Common myeloid progenitor, CD34-positive (primary cell): ENCODE results near the gene C1orf105.
A peak's percentile ranks its signal among the peaks of the same experiment; 100 is the strongest.

Experiments
- CTCF ChIA-PET: fragments of 350-600 bp; sonication (Branson Sonifier 250); formaldehyde crosslinking; loops from one replicate; lab custom pipeline; 2021; ENCODE audit warnings: antibody characterized with exemption; lab: Charles Lee
- POLR2A ChIA-PET: fragments of 350-600 bp; sonication (Branson Sonifier 250); formaldehyde crosslinking; loops from one replicate; lab custom pipeline; 2021; ENCODE audit warnings: antibody characterized with exemption; lab: Charles Lee
- DNase-seq, 3 donors: peaks; one replicate each; pipeline versions ENCODE4 v3.0.0 to v3.0.0-alpha.2; 2013
- H3K27ac ChIP-seq, 2 experiments: 1 replicate in 1 of 2; 2 replicates in 1 of 2; pipeline ENCODE4 v1.7.0; 2013; ENCODE audit warnings: inconsistent platforms in 2 of 2, low read length in 2 of 2, mild to moderate bottlenecking in 2 of 2, low read depth in 1 of 2, moderate library complexity in 1 of 2; ENCODE audit not compliant: severe bottlenecking in 2 of 2, insufficient read depth in 1 of 2, poor library complexity in 1 of 2
- H3K27me3 ChIP-seq, 5 experiments: replicated peaks in 2 of 5; 1 replicate in 3 of 5; 2 replicates in 2 of 5; pipeline versions ENCODE4 v1.6.1 to v1.7.0; 2013; ENCODE audit warnings: low read length in 4 of 5, mild to moderate bottlenecking in 2 of 5, moderate library complexity in 2 of 5, inconsistent platforms in 1 of 5; ENCODE audit not compliant: insufficient read depth in 5 of 5, control insufficient read depth in 4 of 5
- H3K36me3 ChIP-seq, 4 experiments: 1 replicate in 2 of 4; 2 replicates in 2 of 4; pipeline versions ENCODE4 v1.6.1 to v1.7.0; 2013; ENCODE audit warnings: low read length in 3 of 4, control low read depth in 1 of 4, mild to moderate bottlenecking in 1 of 4; ENCODE audit not compliant: control insufficient read depth in 4 of 4, insufficient read depth in 4 of 4
- H3K4me1 ChIP-seq, 4 experiments: 1 replicate in 3 of 4; 2 replicates in 1 of 4; pipeline versions ENCODE4 v1.6.1 to v1.7.1; 2013; ENCODE audit warnings: low read length in 3 of 4, mild to moderate bottlenecking in 3 of 4, control low read depth in 1 of 4, inconsistent platforms in 1 of 4, moderate library complexity in 1 of 4; ENCODE audit not compliant: control insufficient read depth in 4 of 4, insufficient read depth in 4 of 4; ENCODE audit errors: control extremely low read depth in 1 of 4
- H3K4me3 ChIP-seq, 7 experiments: 1 replicate in 4 of 7; 2 replicates in 3 of 7; pipeline versions ENCODE4 v1.5.1 to v1.7.0; 2013; ENCODE audit warnings: mild to moderate bottlenecking in 7 of 7, low read length in 6 of 7, moderate library complexity in 6 of 7, inconsistent platforms in 2 of 7, low read depth in 2 of 7, control low read depth in 1 of 7; ENCODE audit not compliant: insufficient read depth in 4 of 7, control insufficient read depth in 1 of 7; ENCODE audit errors: extremely low read depth in 1 of 7
- H3K9me3 ChIP-seq, 5 experiments: 1 replicate in 4 of 5; 2 replicates in 1 of 5; pipeline versions ENCODE4 v1.6.1 to v1.7.1; 2013; ENCODE audit warnings: low read length in 4 of 5, mild to moderate bottlenecking in 2 of 5, inconsistent platforms in 1 of 5, low read depth in 1 of 5, moderate library complexity in 1 of 5; ENCODE audit not compliant: control insufficient read depth in 4 of 5, insufficient read depth in 2 of 5; ENCODE audit errors: control extremely low read depth in 1 of 5
- WGBS: methylation state at CpG from one replicate; pipeline ENCODE4 v1.1.5; 2013; ENCODE audit not compliant: insufficient coverage; 5-methylcytosine and 5-hydroxymethylcytosine counted together

Gene C1orf105

GRCh38 chr1:172496678-172497077, 76.2 kb downstream of the C1orf105 start:
- CTCF ChIA-PET: interaction anchor here (1.0 to 1.3 kb wide), 2 partner anchors 16 to 59 kb away, joined by 3 read pairs; no protein-coding TSS in a partner anchor
- no peaks in the 10 kb centered on the region for H3K9me3 ChIP-seq
- H3K27me3 ChIP-seq: no peaks in the 10 kb centered on the region
- no peak for DNase-seq
- WGBS: 100% methylated on average over 1 of the region's 1 CpG
- H3K4me1 ChIP-seq: no peaks in the 10 kb centered on the region
- H3K4me3 ChIP-seq: no peak overlapping the region
- H3K27ac ChIP-seq: no peak overlapping the region
- H3K36me3 ChIP-seq: no peaks in the 10 kb centered on the region
- POLR2A ChIA-PET: no interaction called here

- POLR2A ChIA-PET: no interaction called here
- H3K4me3 ChIP-seq: no peak overlapping the region
- no peaks in the 10 kb centered on the region for H3K36me3 ChIP-seq
- no peak for DNase-seq
- H3K27me3 ChIP-seq: no peaks in the 10 kb centered on the region
- H3K9me3 ChIP-seq: no peaks in the 10 kb centered on the region
- CTCF ChIA-PET: interaction anchor here (1.0 to 1.8 kb wide), 2 partner anchors 59 to 66 kb away, joined by 3 read pairs; no protein-coding TSS in a partner anchor
- 91% methylated on average over 4 of the region's 5 CpGs for WGBS
- H3K27ac ChIP-seq: no peak overlapping the region
- H3K4me1 ChIP-seq: no peaks in the 10 kb centered on the region
Observed at GRCh38 chr1:172497230-172497629, 76.7 kb downstream of the C1orf105 start.

DNA sequence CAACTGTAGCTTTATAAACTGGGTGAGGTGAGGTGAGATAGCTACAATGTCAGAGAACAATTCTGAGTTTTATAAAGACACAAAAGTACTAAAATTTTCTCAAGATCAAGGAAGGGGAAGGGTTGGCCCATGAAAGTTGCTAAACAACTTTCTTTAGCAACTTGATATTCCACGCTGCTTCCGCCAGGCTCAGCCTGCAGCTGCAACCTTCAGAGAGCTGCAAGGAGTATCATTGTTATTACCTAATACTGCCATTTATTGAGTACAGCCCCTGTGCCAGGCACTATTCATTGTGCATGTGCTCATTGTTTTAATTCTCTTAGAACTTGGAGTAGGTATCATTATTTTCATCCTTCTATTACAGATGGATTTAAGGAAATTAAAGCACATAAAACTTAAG, 78.4 kb downstream of the C1orf105 start:
- Histone ChIP-seq H3K4me1 (no peaks in the 10 kb centered on the region), H3K4me3 (no peak overlapping the region), H3K36me3 (no peaks in the 10 kb centered on the region), H3K9me3 (no peaks in the 10 kb centered on the region), H3K27ac (no peak overlapping the region), H3K27me3 (no peaks in the 10 kb centered on the region)
- CTCF ChIA-PET: interaction anchor here (1.8 kb wide), 1 partner anchor 68 kb away, joined by 3 read pairs; no protein-coding TSS in a partner anchor
- no CpG with 5 or more reads among the region's 2 CpGs for whole genome bisulfite sequencing
- POLR2A ChIA-PET: no interaction called here
- DNase-seq: no peak

DNA sequence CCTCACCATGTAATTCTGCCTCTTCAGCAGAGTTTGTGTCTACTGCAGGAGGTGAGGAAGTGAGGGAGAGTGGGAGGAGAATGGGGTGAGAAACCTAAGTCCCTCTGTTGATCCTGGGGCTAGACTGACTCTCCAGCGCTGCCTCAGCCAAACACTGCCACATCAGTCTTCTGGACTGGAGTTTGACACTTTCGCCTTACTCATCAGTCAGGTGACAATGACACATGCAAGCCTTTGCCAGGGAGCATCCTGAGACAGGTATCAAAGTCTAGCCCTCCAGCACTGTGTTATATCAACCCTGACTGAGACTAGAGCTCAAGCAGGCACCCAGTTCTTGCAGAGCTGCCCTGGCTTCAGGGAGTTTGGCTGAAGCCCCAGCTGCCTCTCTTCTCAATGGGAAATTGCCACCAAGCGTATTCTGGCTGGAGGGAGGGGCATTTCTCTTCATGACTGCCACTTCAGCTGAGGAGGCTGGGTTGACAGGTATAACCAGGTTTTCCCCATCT, 79.2 kb downstream of the C1orf105 start:
- peak in 1 of 3 donors; percentile 3 for DNase-seq
- H3K27ac ChIP-seq: no peak overlapping the region
- no peaks in the 10 kb centered on the region for H3K36me3 ChIP-seq
- no peak overlapping the region for H3K4me3 ChIP-seq
- no peaks in the 10 kb centered on the region for H3K4me1 ChIP-seq
- H3K9me3 ChIP-seq: no peaks in the 10 kb centered on the region
- POLR2A ChIA-PET: interaction anchor here (0.6 kb wide), 1 partner anchor 706 kb away, joined by 6 read pairs; no protein-coding TSS in a partner anchor
- H3K27me3 ChIP-seq: no peaks in the 10 kb centered on the region
- WGBS: 94% methylated on average over 3 of the region's 3 CpGs
- CTCF ChIA-PET: no interaction called here

DNA sequence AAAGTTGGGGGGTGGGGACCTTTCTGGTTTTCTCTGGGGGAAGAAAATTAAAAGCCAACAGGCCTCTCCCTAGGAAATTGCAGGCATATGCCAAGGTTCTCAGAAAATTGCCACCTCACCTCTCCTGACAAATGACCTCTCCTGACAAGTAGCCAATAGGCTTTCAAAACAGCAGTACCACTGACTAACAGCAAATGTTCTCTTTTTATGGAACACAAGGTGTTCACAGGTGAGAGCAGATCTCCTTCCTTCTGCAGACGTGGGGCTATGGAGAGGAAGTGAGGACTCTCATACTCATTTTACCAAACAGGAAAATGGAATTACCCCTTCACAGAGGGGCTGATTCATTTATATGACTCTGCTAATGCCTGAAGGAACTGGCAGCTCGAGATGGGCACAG, 79.7 kb downstream of the C1orf105 start:
- ChIA-PET CTCF (interaction anchor here (1.2 kb wide), 1 partner anchor 11 kb away, joined by 3 read pairs; no protein-coding TSS in a partner anchor), POLR2A (no interaction called here)
- Histone ChIP-seq H3K4me3 (no peak overlapping the region), H3K4me1 (no peaks in the 10 kb centered on the region), H3K9me3 (no peaks in the 10 kb centered on the region), H3K36me3 (no peaks in the 10 kb centered on the region), H3K27me3 (no peaks in the 10 kb centered on the region), H3K27ac (no peak overlapping the region)
- no peak for DNase-seq
- WGBS: 86% methylated on average over 1 of the region's 2 CpGs

DNA sequence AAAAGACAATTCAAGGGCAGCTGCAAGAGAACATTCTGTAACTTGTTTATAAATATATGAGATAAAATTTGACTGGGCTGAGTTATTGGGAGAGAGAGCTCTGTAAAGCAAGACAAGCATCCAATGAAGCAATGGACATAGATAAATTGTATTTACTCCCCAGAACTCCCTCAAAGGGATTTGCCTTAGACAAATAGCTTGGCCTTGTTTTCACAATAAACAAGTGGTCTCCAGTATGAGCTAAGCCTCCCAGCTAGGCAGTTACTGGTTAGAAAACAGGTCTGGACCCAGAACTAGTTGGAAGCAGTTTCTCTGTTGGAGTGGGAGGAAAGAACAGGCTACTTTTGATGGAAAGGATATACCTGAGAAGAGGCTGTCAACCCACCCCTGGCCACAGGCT, 87.3 kb downstream of the C1orf105 start:
- no peaks in the 10 kb centered on the region for H3K9me3 ChIP-seq
- H3K4me3 ChIP-seq: no peak overlapping the region
- ChIA-PET POLR2A (no interaction called here), CTCF (interaction anchor here (1.4 kb wide), 1 partner anchor 12 kb away, joined by 3 read pairs; no protein-coding TSS in a partner anchor)
- H3K27me3 ChIP-seq: no peaks in the 10 kb centered on the region
- no peak for DNase-seq
- H3K4me1 ChIP-seq: no peaks in the 10 kb centered on the region
- no peaks in the 10 kb centered on the region for H3K36me3 ChIP-seq
- H3K27ac ChIP-seq: no peak overlapping the region

DNA sequence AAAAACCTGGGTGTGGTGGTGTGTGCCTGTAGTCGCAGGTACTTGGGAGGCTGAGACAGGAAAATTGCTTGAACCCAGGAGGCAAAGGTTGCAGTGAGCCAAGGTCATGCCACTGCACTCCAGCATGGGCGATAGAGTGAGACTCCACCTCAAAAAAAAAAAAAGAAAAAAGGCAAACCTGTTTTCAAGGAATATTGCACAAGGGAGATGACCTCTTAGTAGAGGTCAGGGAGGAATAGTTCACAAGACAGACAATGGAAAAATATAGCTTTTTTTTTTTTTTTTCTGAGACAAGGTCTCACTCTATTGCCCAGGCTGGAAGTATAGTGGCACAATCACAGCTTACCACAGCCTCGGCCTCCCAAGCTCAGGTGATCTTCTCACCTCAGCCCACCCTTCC, 90.0 kb downstream of the C1orf105 start:
- no peak overlapping the region for H3K27ac ChIP-seq
- H3K4me3 ChIP-seq: no peak overlapping the region
- no peak for DNase-seq
- H3K27me3 ChIP-seq: no peaks in the 10 kb centered on the region
- WGBS: 100% methylated on average over 1 of the region's 3 CpGs
- H3K36me3 ChIP-seq: no peaks in the 10 kb centered on the region
- no peaks in the 10 kb centered on the region for H3K4me1 ChIP-seq
- peaks cover 0 to 3% (median 0%) of the 10 kb centered on the region in 5 experiments for H3K9me3 ChIP-seq
- ChIA-PET CTCF (no interaction called here), POLR2A (interaction anchor here (0.6 kb wide), 1 partner anchor 133 kb away, joined by 3 read pairs; no protein-coding TSS in a partner anchor)
